Measurements from ENCODE around the gene FABP6.

Gene FABP6

DNA sequence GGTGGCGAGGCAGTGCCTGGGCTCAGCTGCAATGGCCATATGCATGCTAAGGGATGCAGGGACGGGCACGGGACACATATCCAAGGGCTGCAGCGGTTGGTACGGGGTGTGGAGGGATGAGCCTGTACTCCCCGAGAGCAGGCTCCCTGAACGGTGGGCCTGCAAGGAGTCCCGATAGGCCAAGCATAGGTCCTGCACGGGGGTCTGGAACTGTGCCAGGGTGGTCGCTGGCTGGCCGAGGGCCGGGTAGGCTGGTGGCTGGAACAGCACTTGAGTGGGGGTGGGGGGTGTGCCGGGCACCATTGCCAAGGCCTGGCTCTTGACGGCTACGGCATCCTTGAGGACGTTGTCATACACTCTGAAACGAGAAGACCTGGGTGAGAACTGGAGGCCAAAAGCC, 24.1 kb downstream of the FABP6 start:
- H3K79me1 ChIP-seq (ENCODE audit: low read length) = no peaks in the 10 kb centered on the region
- H3K18ac ChIP-seq (ENCODE audit: low read length) = no peak overlapping the region
- no peak overlapping the region for H2BK12ac ChIP-seq (ENCODE audit: low read length)
- no peak overlapping the region for H3K27ac ChIP-seq (ENCODE audit: low read depth, low read length)
- no peak overlapping the region for H3K4ac ChIP-seq (ENCODE audit: low read depth, low read length)
- no peak for DNase-seq
- H3K23ac ChIP-seq (ENCODE audit: low read length) = no peak overlapping the region
- H2AFZ ChIP-seq (ENCODE audit: insufficient read depth, low read length, poor library complexity) = no peak overlapping the region
- H4K8ac ChIP-seq (ENCODE audit: low read depth, low read length) = no peak overlapping the region
- no peak overlapping the region for H2BK5ac ChIP-seq (ENCODE audit: low read depth, low read length, poor library complexity)
- no peaks in the 10 kb centered on the region for H3K27me3 ChIP-seq (ENCODE audit: insufficient read depth, low read length)
- peak overlapping the region; percentile 52 for H3K4me3 ChIP-seq (ENCODE audit: low read depth, low read length)
- H3K9ac ChIP-seq (ENCODE audit: low read length) = no peak overlapping the region
- H3K4me1 ChIP-seq (ENCODE audit: control insufficient read depth in 1 of 2, insufficient read depth in 2 of 2, low read length in 2 of 2) = no peaks in the 10 kb centered on the region
- no peak overlapping the region for H2AK5ac ChIP-seq (ENCODE audit: low read length)
- no peak overlapping the region for H4K91ac ChIP-seq (ENCODE audit: low read depth, low read length)
- H3K79me2 ChIP-seq (ENCODE audit: control insufficient read depth, insufficient read depth, low read length, poor library complexity) = no peaks in the 10 kb centered on the region
- H3K36me3 ChIP-seq (ENCODE audit: control insufficient read depth in 1 of 2, insufficient read depth in 2 of 2, low read length in 2 of 2) = peaks cover 31 to 35% of the 10 kb centered on the region in 2 experiments
- H3K4me2 ChIP-seq (ENCODE audit: low read length) = no peak overlapping the region
- WGBS (ENCODE audit: extremely low coverage, insufficient coverage, insufficient read length) = no CpG with 5 or more reads among the region's 17 CpGs
- H3K9me3 ChIP-seq (ENCODE audit: insufficient read depth, low read depth, low read length) = peaks cover 3% of the 10 kb centered on the region
- H3K14ac ChIP-seq (ENCODE audit: low read length) = no peak overlapping the region
- H2BK120ac ChIP-seq (ENCODE audit: insufficient read depth, low read length, poor library complexity) = no peak overlapping the region
- H4K12ac ChIP-seq (ENCODE audit: low read depth, low read length) = no peak overlapping the region

DNA sequence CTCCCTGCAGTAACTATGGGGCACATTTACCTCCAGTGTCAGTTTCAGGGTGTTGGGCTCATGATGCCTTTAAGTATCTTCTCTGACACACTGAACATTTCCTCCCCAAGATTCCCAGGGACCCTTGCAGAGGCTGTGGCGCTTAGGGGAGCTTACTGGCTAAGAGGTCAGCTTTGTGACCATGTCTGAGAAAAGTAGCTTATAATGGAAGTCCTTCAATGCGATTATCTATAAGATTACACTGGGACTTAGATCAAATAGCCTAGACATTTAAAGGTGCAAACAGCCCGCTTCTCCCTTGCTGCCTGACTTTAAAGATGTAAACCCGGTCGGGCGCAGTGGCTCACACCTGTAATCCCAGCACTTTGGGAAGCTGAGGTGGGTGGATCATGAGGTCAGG, 25.4 kb downstream of the FABP6 start:
- no peaks in the 10 kb centered on the region for H3K27me3 ChIP-seq (ENCODE audit: insufficient read depth, low read length)
- H3K9ac ChIP-seq (ENCODE audit: low read length) = no peak overlapping the region
- H3K14ac ChIP-seq (ENCODE audit: low read length) = no peak overlapping the region
- H3K27ac ChIP-seq (ENCODE audit: low read depth, low read length) = no peak overlapping the region
- H3K4me1 ChIP-seq (ENCODE audit: control insufficient read depth in 1 of 2, insufficient read depth in 2 of 2, low read length in 2 of 2) = peaks cover 0 to 5% of the 10 kb centered on the region in 2 experiments
- no peak overlapping the region for H2BK5ac ChIP-seq (ENCODE audit: low read depth, low read length, poor library complexity)
- H2AK5ac ChIP-seq (ENCODE audit: low read length) = no peak overlapping the region
- no peak overlapping the region for H2BK120ac ChIP-seq (ENCODE audit: insufficient read depth, low read length, poor library complexity)
- H3K23ac ChIP-seq (ENCODE audit: low read length) = no peak overlapping the region
- no peak overlapping the region for H4K91ac ChIP-seq (ENCODE audit: low read depth, low read length)
- H3K9me3 ChIP-seq (ENCODE audit: insufficient read depth, low read depth, low read length) = peaks cover 3% of the 10 kb centered on the region
- no CpG with 5 or more reads among the region's 6 CpGs for WGBS (ENCODE audit: extremely low coverage, insufficient coverage, insufficient read length)
- H3K36me3 ChIP-seq (ENCODE audit: control insufficient read depth in 1 of 2, insufficient read depth in 2 of 2, low read length in 2 of 2) = peaks cover 36 to 41% of the 10 kb centered on the region in 2 experiments
- no peak for DNase-seq
- H3K4me3 ChIP-seq (ENCODE audit: low read depth, low read length) = peak overlapping the region; percentile 35
- no peak overlapping the region for H2BK12ac ChIP-seq (ENCODE audit: low read length)
- H3K79me1 ChIP-seq (ENCODE audit: low read length) = peaks cover 2% of the 10 kb centered on the region
- H2AFZ ChIP-seq (ENCODE audit: insufficient read depth, low read length, poor library complexity) = no peak overlapping the region
- no peak overlapping the region for H3K4me2 ChIP-seq (ENCODE audit: low read length)
- no peak overlapping the region for H3K4ac ChIP-seq (ENCODE audit: low read depth, low read length)
- H4K8ac ChIP-seq (ENCODE audit: low read depth, low read length) = no peak overlapping the region
- no peaks in the 10 kb centered on the region for H3K79me2 ChIP-seq (ENCODE audit: control insufficient read depth, insufficient read depth, low read length, poor library complexity)
- H3K18ac ChIP-seq (ENCODE audit: low read length) = no peak overlapping the region
- H4K12ac ChIP-seq (ENCODE audit: low read depth, low read length) = no peak overlapping the region

DNA sequence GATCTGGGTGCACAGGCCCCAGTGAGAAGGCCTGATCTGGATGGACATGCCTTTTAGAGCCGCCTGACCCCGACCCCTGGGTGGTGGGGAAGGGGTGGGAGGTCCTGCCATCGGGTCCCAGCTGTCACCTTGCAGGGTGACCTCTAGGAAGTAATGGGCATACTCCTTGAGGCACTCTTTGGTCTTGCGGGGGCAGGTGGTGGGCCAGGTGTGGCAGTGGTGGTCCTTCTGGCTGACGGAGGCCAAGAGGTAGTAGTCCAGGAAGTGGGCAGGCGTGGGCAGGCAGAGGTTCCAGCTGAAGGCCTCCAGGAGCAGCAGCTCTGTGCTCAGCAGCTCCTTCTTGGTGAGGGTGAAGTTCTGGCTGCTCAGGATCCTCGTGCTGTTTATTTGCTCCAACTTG, 30.0 kb downstream of the FABP6 start:
- Histone ChIP-seq H2BK5ac (ENCODE audit: low read depth, low read length, poor library complexity) (no peak overlapping the region), H3K4me1 (ENCODE audit: control insufficient read depth in 1 of 2, insufficient read depth in 2 of 2, low read length in 2 of 2) (peaks cover 24 to 31% of the 10 kb centered on the region in 2 experiments), H3K36me3 (ENCODE audit: control insufficient read depth in 1 of 2, insufficient read depth in 2 of 2, low read length in 2 of 2) (peaks cover 14 to 18% of the 10 kb centered on the region in 2 experiments), H3K14ac (ENCODE audit: low read length) (no peak overlapping the region), H3K9me3 (ENCODE audit: insufficient read depth, low read depth, low read length) (peaks cover 2% of the 10 kb centered on the region), H3K79me1 (ENCODE audit: low read length) (peaks cover 8% of the 10 kb centered on the region), H2AK5ac (ENCODE audit: low read length) (no peak overlapping the region), H3K27ac (ENCODE audit: low read depth, low read length) (no peak overlapping the region), H3K27me3 (ENCODE audit: insufficient read depth, low read length) (no peaks in the 10 kb centered on the region), H3K4ac (ENCODE audit: low read depth, low read length) (no peak overlapping the region), H2BK12ac (ENCODE audit: low read length) (peak overlapping the region; percentile 51), H4K91ac (ENCODE audit: low read depth, low read length) (peak overlapping the region; percentile 51), H3K4me3 (ENCODE audit: low read depth, low read length) (no peak overlapping the region), H2BK120ac (ENCODE audit: insufficient read depth, low read length, poor library complexity) (no peak overlapping the region), H3K4me2 (ENCODE audit: low read length) (no peak overlapping the region), H3K23ac (ENCODE audit: low read length) (no peak overlapping the region), H3K9ac (ENCODE audit: low read length) (no peak overlapping the region), H4K12ac (ENCODE audit: low read depth, low read length) (no peak overlapping the region), H2AFZ (ENCODE audit: insufficient read depth, low read length, poor library complexity) (no peak overlapping the region), H3K18ac (ENCODE audit: low read length) (peak overlapping the region; percentile 1), H4K8ac (ENCODE audit: low read depth, low read length) (no peak overlapping the region), H3K79me2 (ENCODE audit: control insufficient read depth, insufficient read depth, low read length, poor library complexity) (peaks cover 2% of the 10 kb centered on the region)
- no peak for DNase-seq
- no CpG with 5 or more reads among the region's 7 CpGs for WGBS (ENCODE audit: extremely low coverage, insufficient coverage, insufficient read length)

DNA sequence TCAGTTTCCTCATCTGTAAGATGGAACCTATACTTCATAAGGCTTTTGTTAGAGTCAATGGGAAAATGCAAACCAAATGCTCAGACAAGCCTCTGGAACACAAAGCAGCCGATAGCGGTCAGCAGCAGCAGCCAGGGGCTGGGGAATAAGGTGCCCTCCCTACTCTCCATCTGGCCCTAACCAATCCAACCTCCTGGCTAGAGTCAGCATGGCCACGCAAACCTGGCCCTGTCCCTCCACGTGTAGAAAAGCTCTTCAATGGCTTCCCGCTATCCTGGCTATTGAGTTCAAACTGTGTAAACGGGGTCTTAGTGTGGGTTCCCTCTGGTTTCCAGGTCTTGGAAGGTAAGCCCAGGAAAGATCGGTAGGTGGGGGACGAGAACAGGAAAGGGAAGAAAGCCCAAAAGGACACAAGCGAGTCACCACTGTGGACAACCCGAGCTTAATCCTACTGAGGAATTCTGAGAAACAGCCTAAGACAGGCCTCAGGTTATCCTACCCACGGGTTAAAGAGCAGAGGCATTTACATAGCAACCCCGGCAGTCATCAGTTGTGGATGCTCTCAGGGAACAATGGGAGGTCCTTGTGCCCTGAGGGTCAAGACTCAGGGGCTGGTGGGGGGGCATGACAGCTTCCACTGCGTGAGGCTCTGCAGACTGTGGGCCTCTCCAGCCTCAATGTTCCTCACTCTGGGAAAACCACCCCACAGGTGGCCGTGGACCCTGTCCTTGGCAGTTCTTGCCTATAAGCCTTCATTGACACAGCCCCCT, 30.9 kb downstream of the FABP6 start:
- Histone ChIP-seq H2BK12ac (ENCODE audit: low read length) (peak overlapping the region; percentile 14), H3K18ac (ENCODE audit: low read length) (peak overlapping the region; percentile 57), H3K4me3 (ENCODE audit: low read depth, low read length) (no peak overlapping the region), H2BK120ac (ENCODE audit: insufficient read depth, low read length, poor library complexity) (peak overlapping the region; percentile 18), H3K9me3 (ENCODE audit: insufficient read depth, low read depth, low read length) (peaks cover 2% of the 10 kb centered on the region), H3K36me3 (ENCODE audit: control insufficient read depth in 1 of 2, insufficient read depth in 2 of 2, low read length in 2 of 2) (peaks cover 8 to 12% of the 10 kb centered on the region in 2 experiments), H3K4ac (ENCODE audit: low read depth, low read length) (no peak overlapping the region), H3K27me3 (ENCODE audit: insufficient read depth, low read length) (no peaks in the 10 kb centered on the region), H3K4me2 (ENCODE audit: low read length) (no peak overlapping the region), H2AK5ac (ENCODE audit: low read length) (peak overlapping the region; percentile 12), H3K79me1 (ENCODE audit: low read length) (peaks cover 8% of the 10 kb centered on the region), H4K91ac (ENCODE audit: low read depth, low read length) (peak overlapping the region; percentile 51), H3K79me2 (ENCODE audit: control insufficient read depth, insufficient read depth, low read length, poor library complexity) (peaks cover 2% of the 10 kb centered on the region), H3K23ac (ENCODE audit: low read length) (no peak overlapping the region), H3K27ac (ENCODE audit: low read depth, low read length) (peak overlapping the region; percentile 31), H3K9ac (ENCODE audit: low read length) (no peak overlapping the region), H2BK5ac (ENCODE audit: low read depth, low read length, poor library complexity) (peak overlapping the region; percentile 21), H4K12ac (ENCODE audit: low read depth, low read length) (no peak overlapping the region), H3K14ac (ENCODE audit: low read length) (peak overlapping the region; percentile 6), H2AFZ (ENCODE audit: insufficient read depth, low read length, poor library complexity) (no peak overlapping the region), H4K8ac (ENCODE audit: low read depth, low read length) (peak overlapping the region; percentile 20), H3K4me1 (ENCODE audit: control insufficient read depth in 1 of 2, insufficient read depth in 2 of 2, low read length in 2 of 2) (peaks cover 24 to 31% of the 10 kb centered on the region in 2 experiments)
- WGBS (ENCODE audit: extremely low coverage, insufficient coverage, insufficient read length) = no CpG with 5 or more reads among the region's 14 CpGs
- DNase-seq = no peak
